Gastrocnemius medialis (tissue), 4 donors: ENCODE results near the gene KRT8.

ENCODE experiments used
- CTCF ChIP-seq, 5 experiments: fragments of 450-650 bp in 3 of 5; fragments of 200-600 bp in 2 of 5; sonication (generic) in 2 of 5; IDR thresholded peaks in 4 of 5; conservative IDR thresholded peaks in 1 of 5; 1 replicate in 4 of 5; 2 replicates in 1 of 5; pipeline ENCODE4 v1.5.1; 2016 to 2019; ENCODE audit warnings: antibody characterized with exemption in 5 of 5, mild to moderate bottlenecking in 3 of 5, moderate library complexity in 3 of 5
- POLR2A ChIP-seq, 2 donors: fragments of 450-650 bp; IDR thresholded peaks; one replicate each; pipeline ENCODE4 v1.6.1; 2017; ENCODE audit warnings: antibody characterized with exemption in 2 of 2, mild to moderate bottlenecking in 2 of 2, moderate library complexity in 2 of 2

- TF ChIP-seq CTCF (IDR thresholded peaks at IDR 0.05 in 4 of 5, conservative IDR thresholded peaks at IDR 0.05 in 1 of 5): no peak
- no peak for TF ChIP-seq POLR2A (IDR thresholded peaks at IDR 0.05)
Observed at GRCh38 chr12:52946797-52947547, 42.1 kb upstream of the KRT8 start.
